Measurements from ENCODE around the gene AP1S2. TPM values are rescaled to one million over a fixed set of nuclear protein-coding genes. Genes with fewer than 3 reads are reported as not detected.

Gene AP1S2
- total and polyA plus RNA-seq, 9 of the 15 experiments (the other 6 are each of a cell fraction or from before 2014, with no cell fraction given) = 11.1 to 64.2 (median 25.8) TPM

DNA sequence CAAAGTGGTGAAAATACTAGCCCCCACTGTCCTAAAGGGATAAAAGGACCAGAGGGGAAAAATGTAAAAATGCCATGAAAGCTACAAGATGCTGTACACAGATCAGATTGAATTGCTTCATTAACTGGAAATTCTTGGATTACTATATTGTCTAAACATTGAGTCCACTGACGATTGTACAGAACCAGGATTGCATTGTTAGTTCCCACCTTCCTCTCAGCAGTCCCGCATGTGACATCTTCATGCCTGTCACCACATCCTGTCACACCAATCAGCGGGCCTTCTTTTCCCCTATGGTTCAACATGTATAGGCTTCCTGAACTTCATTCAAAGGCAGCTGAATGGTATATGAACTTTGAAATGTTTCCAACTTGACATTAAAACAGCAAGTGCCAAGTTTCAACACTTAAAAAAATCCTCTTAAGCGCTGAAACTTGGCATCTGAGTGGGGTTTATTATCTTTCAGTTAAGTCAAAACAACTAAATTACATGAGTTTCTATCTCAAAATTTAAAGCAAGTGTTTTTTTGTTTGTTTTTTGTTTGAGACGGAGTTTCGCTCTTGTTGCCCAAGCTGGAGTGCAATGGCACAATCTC is 39.7 kb downstream of the AP1S2 start:
- Histone ChIP-seq H3K9me3 (replicated peaks; ENCODE audit: control insufficient read depth, insufficient read depth, low read depth, low read length) (no peaks in the 10 kb centered on the region), H3K4me1 (replicated peaks in 1 of 2; ENCODE audit: control insufficient read depth in 2 of 2, insufficient read depth in 2 of 2, low read length in 2 of 2) (no peaks in the 10 kb centered on the region), H3K9ac (ENCODE audit: insufficient read depth in 1 of 2, low read depth in 2 of 2, low read length in 2 of 2) (no peak overlapping the region), H4K20me1 (replicated peaks; ENCODE audit: control insufficient read depth, insufficient read depth, low read length) (no peaks in the 10 kb centered on the region), H3K4me3 (no peak overlapping the region), H2AFZ (ENCODE audit: low read depth, low read length) (no peak overlapping the region), H3K27me3 (ENCODE audit: control insufficient read depth in 2 of 2, insufficient read depth in 2 of 2, low read length in 2 of 2) (no peaks in the 10 kb centered on the region), H3K4me2 (ENCODE audit: insufficient read depth, low read length) (no peak overlapping the region), H3K79me2 (ENCODE audit: control insufficient read depth, insufficient read depth, low read length) (no peaks in the 10 kb centered on the region), H3K36me3 (ENCODE audit: control insufficient read depth, insufficient read depth, low read length) (peaks cover 34% of the 10 kb centered on the region; the same call in 1 of the 3 replicates), H3K27ac (ENCODE audit: extremely low read depth, low read depth, low read length) (no peak overlapping the region), H3K9me1 (ENCODE audit: control insufficient read depth, insufficient read depth, low read length) (no peaks in the 10 kb centered on the region)
- POLR2A ChIA-PET = interaction anchor here (0.9 kb wide), 1 partner anchor 84 kb away, joined by 4 read pairs; no protein-coding TSS in a partner anchor
- DNase-seq (ENCODE audit: extremely low read depth in 1 of 4, low spot score in 3 of 4) (no peak), FAIRE-seq (no peak), ATAC-seq (no peak)
- in situ Hi-C loops (cut with MboI) (no loop called here), intact Hi-C loops (cut with micrococcal nuclease) (no loop called here)
- TF ChIP-seq SMARCC2 (IDR thresholded peaks at IDR 0.05; ENCODE audit: low read depth) (no peak), ZC3H4 (CRISPR knock-in tag; IDR thresholded peaks at IDR 0.05; ENCODE audit: borderline replicate concordance) (no peak), CHD2 (IDR thresholded peaks at IDR 0.05; ENCODE audit: low read depth, low read length) (no peak), U2AF2 (optimal IDR thresholded peaks at IDR 0.05; ENCODE audit: low read depth, low read length) (no peak), RCOR1 (IDR thresholded peaks at IDR 0.05; ENCODE audit: borderline replicate concordance in 1 of 2, low read depth in 2 of 2, low read length in 2 of 2) (no peak), NEUROD1 (IDR thresholded peaks at IDR 0.05; ENCODE audit: borderline replicate concordance, low read depth, low read length, partially characterized antibody) (no peak), SMAD3 (CRISPR knock-in tag; conservative IDR thresholded peaks at IDR 0.05) (no peak), ARID2 (IDR thresholded peaks at IDR 0.05) (no peak)
- CTCF ChIA-PET (ENCODE audit: low intra/inter-chr PET ratio) = no interaction called here
- no TSS peak for BruUV-seq (replicated peaks)
- WGBS (ENCODE audit: insufficient coverage, low coverage, missing lambda C conversion rate) = 76% methylated on average over 5 of the region's 6 CpGs
